Bronchial epithelial cell (primary cell): ENCODE data around the gene CYS1. TPM values are rescaled to one million over a fixed set of nuclear protein-coding genes. Genes with fewer than 3 reads are reported as not detected.

ENCODE experiments used
- DNase-seq: peaks from one replicate; pipeline ENCODE4 v3.0.0-alpha.2; 2010; ENCODE audit warnings: low read depth
- FAIRE-seq: peaks from 2 replicates; lab custom pipeline; 2011; peaks lifted over from hg19 to GRCh38; lab: Jason Lieb, UNC
- H3K27me3 ChIP-seq: 2 replicates; pipeline ENCODE4 v1.5.1; 2011; ENCODE audit warnings: low read length; ENCODE audit not compliant: control insufficient read depth, insufficient read depth
- H3K36me3 ChIP-seq: 2 replicates; pipeline ENCODE4 v1.5.1; 2011; ENCODE audit warnings: low read length; ENCODE audit not compliant: control insufficient read depth, insufficient read depth
- H3K4me3 ChIP-seq: 2 replicates; pipeline ENCODE4 v1.5.1; 2011; ENCODE audit warnings: mild to moderate bottlenecking, low read depth, low read length, control low read depth
- CTCF ChIP-seq: IDR thresholded peaks from 2 replicates; pipeline ENCODE4 v1.5.1; 2011; ENCODE audit warnings: mild to moderate bottlenecking, moderate library complexity, low read length, control low read depth, inconsistent platforms; ENCODE audit not compliant: insufficient read depth, severe bottlenecking
- total RNA-seq: library from RNA; depleted of rRNA; stranded (reverse); fragments of >200 nt; gene quantifications from 2 replicates; pipeline ENCODE4 v1.2.1, GENCODE V29; 2014

Gene CYS1
- total RNA-seq, 1 donor from 2014 or later: 0.26 TPM

- peak; percentile 86 for DNase-seq
- TF ChIP-seq CTCF: peak; percentile 47
- FAIRE-seq: no peak
- H3K27me3 ChIP-seq: no peaks in the 10 kb centered on the region
- H3K36me3 ChIP-seq: no peaks in the 10 kb centered on the region
- H3K4me3 ChIP-seq: no peak overlapping the region
These were observed 44.4 kb upstream of the CYS1 start for GRCh38 chr2:10124538-10125045.

- Histone ChIP-seq H3K27me3 (no peaks in the 10 kb centered on the region), H3K4me3 (peak overlapping the region; percentile 64), H3K36me3 (no peaks in the 10 kb centered on the region)
- TF ChIP-seq CTCF: no peak
- FAIRE-seq: no peak
- DNase-seq: no peak
These were observed 43.1 kb upstream of the CYS1 start for GRCh38 chr2:10123281-10123680.

- H3K36me3 ChIP-seq: no peaks in the 10 kb centered on the region
- H3K27me3 ChIP-seq: no peaks in the 10 kb centered on the region
- DNase-seq: peak; percentile 79
- TF ChIP-seq CTCF: no peak
- no peak for FAIRE-seq
- H3K4me3 ChIP-seq: peak within 1 kb of the TSS; percentile 64
These were observed 42.5 kb upstream of the CYS1 start, which contains the start of gene RRM2 for GRCh38 chr2:10122500-10123280. TSS of gene RRM2 (plus strand) at chr2:10122739. CDS start at chr2:10122799, 60 bp downstream.

GRCh38 chr2:10120877-10121574 lies 40.8 kb upstream of the CYS1 start:
- TF ChIP-seq CTCF: no peak
- FAIRE-seq (no peak), DNase-seq (no peak)
- Histone ChIP-seq H3K4me3 (peak overlapping the region; percentile 50), H3K27me3 (no peaks in the 10 kb centered on the region), H3K36me3 (no peaks in the 10 kb centered on the region)

- TF ChIP-seq CTCF: no peak
- Histone ChIP-seq H3K4me3 (peak overlapping the region; percentile 50), H3K36me3 (no peaks in the 10 kb centered on the region), H3K27me3 (no peaks in the 10 kb centered on the region)
- DNase-seq: peak; percentile 88
- no peak for FAIRE-seq
These were observed 40.1 kb upstream of the CYS1 start for GRCh38 chr2:10120158-10120876.
